H1 (cell line): Measurements from ENCODE around the gene LLGL1. TPM values are rescaled to one million over a fixed set of nuclear protein-coding genes. Genes with fewer than 3 reads are reported as not detected.

Experiments
- ATF2 ChIP-seq: IDR thresholded peaks from 2 replicates; pipeline ENCODE4 v1.6.1; 2012; ENCODE audit warnings: low read length, inconsistent platforms
- BACH1 ChIP-seq: IDR thresholded peaks from 2 replicates; pipeline ENCODE4 v1.6.1; 2012; ENCODE audit warnings: low read length, improper control_type of control experiment
- CBX8 ChIP-seq: fragments of 300-800, 300-1000 bp; sonication (generic); IDR thresholded peaks from 2 replicates; pipeline ENCODE4 v1.7.1; 2016; ENCODE audit warnings: low read depth, low read length, borderline replicate concordance
- CHD1 ChIP-seq: IDR thresholded peaks from 2 replicates; pipeline ENCODE4 v1.6.1; 2012; ENCODE audit warnings: low read depth, low read length, improper control_type of control experiment
- CREB1 ChIP-seq: IDR thresholded peaks from 2 replicates; pipeline ENCODE4 v1.6.1; 2012; ENCODE audit warnings: inconsistent platforms
- CTCF ChIP-seq, 3 experiments: IDR thresholded peaks; 1 replicate in 2 of 3; 2 replicates in 1 of 3; pipeline versions ENCODE4 v1.5.1 to v1.6.1; 2011; ENCODE audit warnings: low read length in 3 of 3, mild to moderate bottlenecking in 3 of 3, inconsistent platforms in 2 of 3, low read depth in 1 of 3, moderate library complexity in 1 of 3; ENCODE audit not compliant: insufficient read depth in 1 of 3; ENCODE audit errors: control extremely low read depth in 1 of 3
- EZH2 ChIP-seq: fragments of 200-600 bp; sonication (generic); IDR thresholded peaks from 2 replicates; pipeline ENCODE4 v1.7.1; 2012; ENCODE audit warnings: low read depth, mild to moderate bottlenecking, moderate library complexity, low read length, inconsistent platforms; ENCODE audit not compliant: severe bottlenecking
- GABPA ChIP-seq: IDR thresholded peaks from 2 replicates; pipeline ENCODE4 v1.6.1; 2011; ENCODE audit warnings: mild to moderate bottlenecking, low read length, moderate library complexity, borderline replicate concordance; ENCODE audit not compliant: insufficient read depth
- GTF2F1 ChIP-seq: IDR thresholded peaks from 2 replicates; pipeline ENCODE4 v1.6.1; 2012; ENCODE audit warnings: low read depth, low read length, improper control_type of control experiment, borderline replicate concordance
- JUN ChIP-seq: IDR thresholded peaks from 2 replicates; pipeline ENCODE4 v1.6.1; 2011; ENCODE audit warnings: low read depth, mild to moderate bottlenecking, improper control_type of control experiment, low read length
- KDM1A ChIP-seq: fragments of 200-600, 300-600 bp; sonication (generic); IDR thresholded peaks from 2 replicates; pipeline ENCODE4 v1.7.1; 2016; ENCODE audit warnings: mild to moderate bottlenecking, low read length, borderline replicate concordance
- KDM5A ChIP-seq: fragments of 200-600 bp; IDR thresholded peaks from 2 replicates; pipeline ENCODE4 v1.7.1; 2012; ENCODE audit warnings: mild to moderate bottlenecking, low read length, inconsistent platforms, mixed read lengths
- MAFK ChIP-seq: IDR thresholded peaks from 2 replicates; pipeline ENCODE4 v1.6.1; 2012; ENCODE audit warnings: low read depth, mild to moderate bottlenecking, improper control_type of control experiment, low read length
- NRF1 ChIP-seq: IDR thresholded peaks from 2 replicates; pipeline ENCODE4 v1.6.1; 2011; ENCODE audit warnings: mild to moderate bottlenecking, low read depth, low read length, improper control_type of control experiment
- SP1 ChIP-seq: IDR thresholded peaks from 2 replicates; pipeline ENCODE4 v1.6.1; 2011; ENCODE audit warnings: low read depth, low read length
- SUZ12 ChIP-seq: fragments of 200-600 bp; sonication (generic); IDR thresholded peaks from 2 replicates; pipeline ENCODE4 v1.6.1; 2012; ENCODE audit warnings: mild to moderate bottlenecking, inconsistent platforms, low read length, moderate library complexity, mixed read lengths
- YY1 ChIP-seq: IDR thresholded peaks from 2 replicates; pipeline ENCODE4 v1.6.1; 2011; ENCODE audit warnings: low read depth, mild to moderate bottlenecking, low read length
- polyA plus RNA-seq, 7 experiments: library from polyadenylated mRNA; depleted of rRNA in 3 of 7; stranded (reverse) in 5 of 7; unstranded in 2 of 7; fragments of >200 nt in 5 of 7; fragments of 200-250 nt in 2 of 7; gene quantifications; 1 replicate in 5 of 7; 2 replicates in 1 of 7; 4 replicates in 1 of 7; pipeline versions ENCODE4 v1.2.1 to v1.2.3, GENCODE V29; 2011 to 2013; ENCODE audit warnings: missing spikeins in 2 of 7, mixed read lengths in 2 of 7
- total RNA-seq: library from RNA; stranded (reverse); fragmentation: NEBNext Ultra II Directional; extraction: Animal tissue kit (Norgen Biotek cat#: 25700); gene quantifications from 2 replicates; pipeline ENCODE4 v1.2.1, GENCODE V29; 2021
- TF ChIP-seq, protein P1 (sequence below): IDR thresholded peaks from 2 replicates; pipeline ENCODE4 v1.6.1; 2011; ENCODE audit warnings: low read depth, mild to moderate bottlenecking, low read length; ENCODE audit not compliant: insufficient read depth

The LLGL1 gene
- total and polyA plus RNA-seq, 2 of the 8 experiments (the other 6 are each of a cell fraction or from before 2014, with no cell fraction given) = 71.3 to 107 TPM

DNA sequence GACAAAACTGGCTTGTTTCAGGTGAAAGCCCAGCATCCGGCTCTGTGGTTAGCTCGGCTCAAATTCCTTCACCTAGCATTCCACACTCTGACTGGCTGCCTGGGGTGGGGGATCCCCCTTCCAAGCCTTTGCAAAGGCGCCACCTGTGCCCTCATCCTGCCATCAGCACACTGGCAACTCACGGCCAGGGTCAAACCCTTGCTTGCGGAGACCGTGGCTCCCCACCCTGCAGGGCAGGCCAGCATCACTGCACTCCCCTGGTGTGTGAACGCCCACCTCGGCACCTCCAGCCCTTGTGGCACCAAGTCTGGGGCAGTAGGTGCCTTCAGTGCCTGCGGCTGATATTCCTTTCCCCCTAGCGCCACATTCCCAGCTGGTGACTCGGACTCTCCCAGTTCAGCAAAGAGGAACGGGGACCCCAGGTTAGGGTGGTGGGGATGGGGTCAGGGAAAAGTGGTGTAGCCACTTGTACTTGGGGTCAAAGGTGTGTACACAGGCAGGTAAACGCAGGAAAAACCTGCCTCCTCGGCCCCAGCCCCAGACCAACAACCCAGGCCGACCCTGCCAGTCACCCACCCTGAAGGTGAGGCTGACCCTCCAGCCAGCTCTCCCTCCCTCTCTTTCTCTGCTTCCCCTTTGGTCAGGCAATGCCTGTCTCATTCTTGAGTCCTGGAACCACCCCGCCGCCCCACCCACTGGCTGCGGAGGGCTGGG lies 32.0 kb downstream of the LLGL1 start (continued):
- TF ChIP-seq NRF1 (no peak), MAFK (no peak), YY1 (peak; percentile 8; the same call in 1 of the 2 replicates), KDM5A (no peak), CBX8 (no peak), SP1 (peak; percentile 61; the same call in 1 of the 2 replicates), KDM1A (no peak), GTF2F1 (no peak), SUZ12 (no peak), CHD1 (no peak), BACH1 (no peak), JUN (no peak), GABPA (no peak), CTCF (IDR thresholded peaks at IDR 0.05; ENCODE audit: control extremely low read depth in 1 of 3, insufficient read depth in 1 of 3, low read depth in 1 of 3, low read length in 3 of 3) (no peak), EZH2 (no peak), CREB1 (no peak), ATF2 (no peak)
- TF ChIP-seq, protein P1, sequence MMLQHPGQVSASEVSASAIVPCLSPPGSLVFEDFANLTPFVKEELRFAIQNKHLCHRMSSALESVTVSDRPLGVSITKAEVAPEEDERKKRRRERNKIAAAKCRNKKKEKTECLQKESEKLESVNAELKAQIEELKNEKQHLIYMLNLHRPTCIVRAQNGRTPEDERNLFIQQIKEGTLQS = no peak
